Measurements from ENCODE around the gene PRR5L. TPM values are rescaled to one million over a fixed set of nuclear protein-coding genes. Genes with fewer than 3 reads are reported as not detected.

Gene PRR5L
- total and polyA plus RNA-seq, 9 donors = 5.9 to 56.3 (median 22.1) TPM

DNA sequence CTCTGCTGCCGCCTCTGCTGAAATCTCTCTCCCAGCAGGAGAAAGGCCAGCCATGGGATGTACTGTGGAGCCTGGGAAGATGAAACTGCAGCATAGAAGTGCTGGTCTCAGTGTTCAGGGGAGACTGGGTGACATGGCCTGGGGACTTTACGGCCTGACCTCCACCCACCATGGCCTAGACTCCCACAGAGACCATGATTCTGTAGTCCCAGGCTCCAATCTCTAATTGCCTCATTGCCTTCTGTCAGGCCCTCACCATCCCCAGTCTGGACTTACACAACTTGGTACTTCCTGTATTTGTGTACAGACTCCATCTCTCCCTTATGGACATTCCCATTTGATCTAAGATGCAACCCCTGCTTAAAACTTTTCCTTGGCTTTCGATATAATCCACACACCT, 170.9 kb downstream of the PRR5L start:
- Histone ChIP-seq H3K4me1 (ENCODE audit: insufficient read depth) (no peaks in the 10 kb centered on the region), H3K27ac (no peak overlapping the region), H3K36me3 (no peaks in the 10 kb centered on the region), H3K27me3 (no peaks in the 10 kb centered on the region), H3K4me3 (no peak overlapping the region), H3K9me3 (no peaks in the 10 kb centered on the region)
- WGBS, 3 donors = 95 to 98% (median 97%) methylated on average over 3 of the region's 3 CpGs
- no peak for DNase-seq
- TF ChIP-seq EP300 (IDR thresholded peaks at IDR 0.05) (no peak), POLR2A (IDR thresholded peaks at IDR 0.05) (no peak), CTCF (IDR thresholded peaks at IDR 0.05) (no peak)
- intact Hi-C loops (cut with DNase I) = loop anchor here in 1 of 4 donors (10.0 kb wide), 1 partner anchor 162 kb away; no protein-coding TSS in a partner anchor

DNA sequence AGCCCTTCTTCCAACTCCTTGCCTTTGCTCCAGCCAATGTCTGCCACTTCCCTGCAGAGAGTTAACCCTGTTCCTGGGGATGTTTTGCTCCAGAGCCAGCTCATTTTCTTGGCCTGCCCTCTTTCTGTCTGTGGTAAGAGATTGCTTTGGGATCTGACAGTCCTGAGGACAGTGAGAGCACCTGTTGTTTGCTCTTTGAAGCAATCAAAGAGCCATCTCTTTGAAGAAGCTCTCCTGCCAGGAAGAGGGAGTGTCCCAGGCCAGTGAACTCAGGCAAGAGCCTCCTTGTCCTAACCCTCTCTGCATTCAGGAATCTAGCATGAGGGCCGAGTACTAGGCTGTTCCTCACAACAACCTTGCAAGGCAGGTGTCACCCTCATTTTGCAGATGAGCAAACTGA, 171.8 kb downstream of the PRR5L start:
- H3K36me3 ChIP-seq = no peaks in the 10 kb centered on the region
- 71 to 89% (median 75%) methylated on average over 1 of the region's 1 CpG for WGBS, 3 donors
- no peak for DNase-seq

GRCh38 chr11:36469063-36469462, 173.0 kb downstream of the PRR5L start:
- Histone ChIP-seq H3K27ac (no peak overlapping the region), H3K4me3 (no peak overlapping the region), H3K36me3 (no peaks in the 10 kb centered on the region), H3K9me3 (no peaks in the 10 kb centered on the region), H3K27me3 (no peaks in the 10 kb centered on the region), H3K4me1 (ENCODE audit: insufficient read depth) (no peaks in the 10 kb centered on the region)
- TF ChIP-seq EP300 (IDR thresholded peaks at IDR 0.05) = no peak
- no peak for DNase-seq
- intact Hi-C loops (cut with DNase I) = loop anchor here in 1 of 4 donors (10.0 kb wide), 1 partner anchor 164 kb away; no protein-coding TSS in a partner anchor
- WGBS, 3 donors = 56 to 65% (median 60%) methylated on average over 2 of the region's 2 CpGs

More for the DNA sequence above, 171.8 kb downstream of the PRR5L start:
- Histone ChIP-seq H3K4me1 (ENCODE audit: insufficient read depth) (no peaks in the 10 kb centered on the region), H3K27ac (no peak overlapping the region), H3K4me3 (no peak overlapping the region), H3K27me3 (no peaks in the 10 kb centered on the region), H3K9me3 (no peaks in the 10 kb centered on the region)
- intact Hi-C loops (cut with DNase I) = loop anchor here in 1 of 4 donors (10.0 kb wide), 1 partner anchor 163 kb away; no protein-coding TSS in a partner anchor
- TF ChIP-seq POLR2A (IDR thresholded peaks at IDR 0.05) (no peak), CTCF (IDR thresholded peaks at IDR 0.05) (no peak), EP300 (IDR thresholded peaks at IDR 0.05) (no peak)

DNA sequence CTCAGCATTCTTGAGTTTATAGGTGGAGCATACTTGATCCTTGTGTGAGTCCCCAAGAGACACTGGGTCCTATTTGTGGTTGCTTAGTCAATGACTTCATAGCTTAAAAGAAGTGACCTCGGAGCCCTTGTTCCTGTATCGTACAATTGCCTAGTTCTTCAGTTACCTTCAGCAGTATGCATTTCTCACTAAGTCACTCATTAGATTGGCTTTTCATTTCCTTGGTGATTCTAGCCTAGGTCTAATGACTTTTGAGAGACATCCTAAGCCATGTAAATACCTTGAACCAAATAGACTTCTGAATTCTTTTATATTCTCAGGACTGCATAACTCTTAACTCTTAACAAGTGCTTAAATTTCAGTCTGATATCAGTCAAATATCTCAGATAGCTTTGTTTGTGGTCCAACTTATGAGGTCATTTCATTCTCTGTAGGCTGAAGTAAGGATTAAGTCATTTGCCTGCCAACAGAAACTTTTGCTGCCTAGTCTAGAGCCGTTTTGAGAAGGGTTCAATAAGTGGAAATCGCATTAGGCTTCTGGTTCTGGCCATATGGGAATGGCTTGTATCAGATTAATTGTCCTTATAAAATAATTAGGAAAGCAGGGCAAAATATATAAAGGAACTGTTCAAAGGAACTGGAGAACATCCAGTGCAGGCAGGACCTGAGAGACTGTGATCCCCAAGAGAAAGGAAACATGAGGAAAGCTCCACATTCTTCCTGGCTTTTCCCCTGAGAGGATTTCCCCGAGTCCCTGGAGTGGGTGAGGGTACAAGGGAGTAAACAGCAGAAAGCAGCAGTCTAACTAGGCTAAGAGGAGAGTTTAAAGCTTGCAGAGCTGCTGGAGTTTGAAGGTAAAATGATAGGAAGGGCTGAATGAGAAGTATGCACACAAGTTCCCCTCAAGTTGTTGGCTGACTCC, 174.1 kb downstream of the PRR5L start:
- intact Hi-C loops (cut with DNase I) = loop anchor here (10.0 kb wide), 3 partner anchors 165 to 855 kb away; partner anchors contain the start of genes FJX1 (in 1 of the 4) and PRR5L (in 1 of the 4)
- H3K4me1 ChIP-seq (ENCODE audit: insufficient read depth) = no peaks in the 10 kb centered on the region
- WGBS, 3 donors = 60 to 68% (median 65%) methylated on average over 5 of the region's 5 CpGs

GRCh38 chr11:36471577-36471976, 175.5 kb downstream of the PRR5L start:
- Histone ChIP-seq H3K4me1 (ENCODE audit: insufficient read depth) (no peaks in the 10 kb centered on the region), H3K4me3 (no peak overlapping the region), H3K9me3 (no peaks in the 10 kb centered on the region), H3K27ac (no peak overlapping the region), H3K27me3 (no peaks in the 10 kb centered on the region), H3K36me3 (no peaks in the 10 kb centered on the region)
- no peak for TF ChIP-seq CTCF (IDR thresholded peaks at IDR 0.05)
- no peak for TF ChIP-seq POLR2A (IDR thresholded peaks at IDR 0.05)
- TF ChIP-seq EP300 (IDR thresholded peaks at IDR 0.05) = no peak
- no peak for DNase-seq
- intact Hi-C loops (cut with DNase I) = loop anchor here (10.0 kb wide), 3 partner anchors 167 to 857 kb away; partner anchors contain the start of genes FJX1 (in 1 of the 4) and PRR5L (in 1 of the 4)
- 82 to 97% (median 92%) methylated on average over 1 of the region's 1 CpG for WGBS, 3 donors

More for the DNA sequence above, 174.1 kb downstream of the PRR5L start:
- Histone ChIP-seq H3K27ac (no peak overlapping the region), H3K4me3 (no peak overlapping the region), H3K36me3 (no peaks in the 10 kb centered on the region), H3K27me3 (no peaks in the 10 kb centered on the region), H3K9me3 (no peaks in the 10 kb centered on the region)
- DNase-seq = no peak
- TF ChIP-seq EP300 (IDR thresholded peaks at IDR 0.05) (no peak), POLR2A (IDR thresholded peaks at IDR 0.05) (no peak)

Measured in ovary (tissue), 9 donors.